Hematopoietic multipotent progenitor cell treated with erythropoietin and hydrocortisone succinate and interleukin-3 and kit ligand, for 8 days (in vitro differentiated cells): Measurements from ENCODE around the gene HGFAC.
A peak's percentile ranks its signal among the peaks of the same experiment; 100 is the strongest.
"Not testable (repeated sequence)": the region's sequence is repeated elsewhere in the genome, so short reads cannot be mapped to it uniquely, and the experiment has no call there.

Experiments used
- DNase-seq: peaks from one replicate; pipeline ENCODE4 v3.0.0-alpha.2; 2015

HGFAC gene

DNA sequence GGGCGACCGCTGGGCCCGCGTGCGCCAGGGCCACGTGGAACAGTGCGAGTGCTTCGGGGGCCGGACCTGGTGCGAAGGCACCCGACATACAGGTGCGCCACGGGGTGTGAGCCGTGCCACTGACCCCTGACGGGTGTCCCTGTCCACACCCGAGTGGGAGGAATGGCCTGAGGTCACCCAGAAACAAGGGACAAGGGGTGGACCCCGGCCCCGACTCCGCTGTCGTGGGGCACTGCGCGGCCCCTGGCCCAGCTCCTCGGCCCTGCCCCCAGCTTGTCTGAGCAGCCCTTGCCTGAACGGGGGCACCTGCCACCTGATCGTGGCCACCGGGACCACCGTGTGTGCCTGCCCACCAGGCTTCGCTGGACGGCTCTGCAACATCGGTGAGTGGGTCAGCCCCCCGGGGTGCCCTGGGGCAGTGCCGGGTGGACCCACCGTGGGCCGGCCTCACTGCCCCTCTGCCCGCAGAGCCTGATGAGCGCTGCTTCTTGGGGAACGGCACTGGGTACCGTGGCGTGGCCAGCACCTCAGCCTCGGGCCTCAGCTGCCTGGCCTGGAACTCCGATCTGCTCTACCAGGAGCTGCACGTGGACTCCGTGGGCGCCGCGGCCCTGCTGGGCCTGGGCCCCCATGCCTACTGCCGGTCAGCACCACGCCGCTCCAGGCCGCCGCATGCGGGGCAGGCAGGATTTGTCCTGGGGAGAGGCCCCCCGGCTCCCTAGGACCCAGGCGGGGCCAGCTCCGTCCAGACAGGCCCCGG, 2.8 kb downstream of the HGFAC start:
- no peak for DNase-seq

DNA sequence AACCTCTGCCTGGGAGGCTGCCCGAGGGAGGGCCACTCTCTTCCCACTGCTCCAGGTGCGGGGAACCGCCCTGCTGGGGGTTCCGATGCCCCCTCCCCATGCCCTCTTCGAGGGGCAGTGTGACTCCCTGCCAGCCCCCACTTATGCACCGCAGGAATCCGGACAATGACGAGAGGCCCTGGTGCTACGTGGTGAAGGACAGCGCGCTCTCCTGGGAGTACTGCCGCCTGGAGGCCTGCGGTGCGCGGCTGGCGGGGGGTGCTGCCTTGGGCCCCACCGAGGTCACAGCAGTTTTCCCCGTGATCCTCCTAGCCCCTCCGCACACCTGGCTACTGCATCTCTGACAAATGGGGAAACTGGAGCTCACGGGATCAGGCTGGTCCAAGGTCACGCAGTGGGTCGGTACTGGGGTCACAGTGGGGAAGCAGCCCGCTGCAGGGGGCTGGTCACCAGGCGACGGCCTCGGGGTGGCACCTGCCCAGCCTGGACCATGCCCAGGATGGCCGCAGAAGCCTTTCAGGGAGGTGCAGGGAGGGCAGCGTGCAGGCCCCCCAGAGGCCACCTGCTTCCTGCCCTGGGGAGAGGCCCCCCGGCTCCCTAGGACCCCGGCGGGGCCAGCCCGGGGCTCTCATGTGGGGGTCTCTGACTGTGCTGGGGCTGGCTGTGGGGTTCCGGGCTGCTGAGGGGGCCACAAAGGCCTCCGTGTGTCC, 3.5 kb downstream of the HGFAC start:
- no peak for DNase-seq

DNA sequence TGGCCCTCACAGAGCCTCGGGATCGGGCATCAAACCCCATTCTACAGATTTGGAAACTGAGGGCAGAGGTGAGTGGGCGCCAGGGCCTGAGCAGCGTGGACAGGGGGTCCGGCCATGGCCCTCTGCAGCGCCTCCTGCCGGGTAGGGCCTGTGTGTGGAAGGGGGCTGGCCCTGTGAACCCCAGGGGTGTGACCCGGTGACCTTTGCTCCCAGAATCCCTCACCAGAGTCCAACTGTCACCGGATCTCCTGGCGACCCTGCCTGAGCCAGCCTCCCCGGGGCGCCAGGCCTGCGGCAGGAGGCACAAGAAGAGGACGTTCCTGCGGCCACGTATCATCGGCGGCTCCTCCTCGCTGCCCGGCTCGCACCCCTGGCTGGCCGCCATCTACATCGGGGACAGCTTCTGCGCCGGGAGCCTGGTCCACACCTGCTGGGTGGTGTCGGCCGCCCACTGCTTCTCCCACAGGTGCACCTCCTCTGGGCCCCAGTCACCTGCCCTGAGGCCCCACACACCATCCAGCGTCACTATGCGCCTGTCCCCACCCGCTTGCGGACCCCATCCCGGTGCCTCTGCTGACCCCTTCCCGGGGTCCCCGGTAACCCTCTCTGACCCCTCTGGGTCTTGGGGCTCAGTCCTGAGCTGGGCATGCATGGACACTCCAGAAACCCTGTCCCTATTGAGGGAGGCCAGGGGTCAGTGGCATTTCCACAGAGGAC, 4.2 kb downstream of the HGFAC start:
- DNase-seq, result no peak

DNA sequence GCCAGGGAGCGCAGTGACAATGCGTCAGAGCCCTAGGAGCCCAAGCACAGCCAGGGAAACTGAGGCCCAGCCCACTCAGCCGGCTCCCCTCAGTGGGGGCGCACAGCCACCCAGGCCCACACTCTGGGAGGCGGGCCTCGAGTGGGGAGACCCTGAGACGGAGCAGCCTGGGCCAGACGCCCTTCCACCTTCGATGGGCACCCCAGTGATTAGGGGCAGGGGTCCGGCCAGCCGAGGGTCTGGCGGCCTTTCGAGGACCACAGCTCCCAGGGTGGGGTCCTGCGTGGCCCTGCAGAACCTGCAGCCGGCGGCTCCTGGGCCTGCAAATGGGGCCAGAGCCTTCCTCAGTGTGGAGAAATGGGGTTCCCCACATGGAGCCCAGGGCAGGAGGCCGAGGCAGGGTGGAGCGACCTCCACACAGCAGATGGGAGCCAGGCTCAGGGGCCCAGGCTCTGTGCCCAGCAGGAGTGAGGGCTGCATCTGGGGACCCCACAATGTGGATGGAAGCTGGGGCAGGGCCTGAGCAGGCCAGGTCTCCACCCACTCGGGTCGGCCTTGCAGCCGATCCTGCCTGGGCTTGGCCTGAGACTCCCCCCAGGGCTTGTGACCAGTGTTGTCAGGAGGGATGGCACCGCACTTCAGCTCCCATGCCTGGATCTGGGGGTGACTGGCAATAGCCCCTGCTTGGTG, 5.0 kb downstream of the HGFAC start:
- no peak for DNase-seq

DNA sequence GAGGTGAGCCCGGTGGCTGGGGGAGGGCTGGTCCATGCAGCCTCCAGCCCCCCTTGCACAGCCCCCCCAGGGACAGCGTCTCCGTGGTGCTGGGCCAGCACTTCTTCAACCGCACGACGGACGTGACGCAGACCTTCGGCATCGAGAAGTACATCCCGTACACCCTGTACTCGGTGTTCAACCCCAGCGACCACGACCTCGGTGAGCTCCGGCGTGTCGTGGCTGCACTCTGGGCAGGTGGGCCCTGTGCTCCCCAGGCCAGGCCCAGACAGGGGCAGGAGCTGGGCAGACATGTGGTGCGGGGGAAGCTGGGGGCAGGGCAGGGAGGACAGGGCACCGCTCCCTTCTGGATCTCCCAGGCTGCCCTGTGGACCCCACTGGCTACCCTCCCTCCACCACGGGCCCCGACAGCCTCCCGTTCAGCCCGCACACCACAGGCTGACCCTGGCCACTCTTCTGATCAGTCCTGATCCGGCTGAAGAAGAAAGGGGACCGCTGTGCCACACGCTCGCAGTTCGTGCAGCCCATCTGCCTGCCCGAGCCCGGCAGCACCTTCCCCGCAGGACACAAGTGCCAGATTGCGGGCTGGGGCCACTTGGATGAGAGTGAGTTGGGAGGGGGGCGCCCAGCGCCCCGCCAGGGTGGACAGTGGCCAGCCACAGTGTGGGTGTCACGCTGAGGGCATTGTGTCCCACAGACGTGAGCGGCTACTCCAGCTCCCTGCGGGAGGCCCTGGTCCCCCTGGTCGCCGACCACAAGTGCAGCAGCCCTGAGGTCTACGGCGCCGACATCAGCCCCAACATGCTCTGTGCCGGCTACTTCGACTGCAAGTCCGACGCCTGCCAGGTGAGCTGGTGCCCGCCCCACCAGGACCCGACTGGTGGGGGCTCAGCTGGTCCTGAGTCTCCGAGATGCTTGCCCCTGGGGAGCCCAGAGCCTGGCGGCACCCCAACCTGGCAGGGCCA, 5.9 kb downstream of the HGFAC start:
- DNase-seq, result no peak

DNA sequence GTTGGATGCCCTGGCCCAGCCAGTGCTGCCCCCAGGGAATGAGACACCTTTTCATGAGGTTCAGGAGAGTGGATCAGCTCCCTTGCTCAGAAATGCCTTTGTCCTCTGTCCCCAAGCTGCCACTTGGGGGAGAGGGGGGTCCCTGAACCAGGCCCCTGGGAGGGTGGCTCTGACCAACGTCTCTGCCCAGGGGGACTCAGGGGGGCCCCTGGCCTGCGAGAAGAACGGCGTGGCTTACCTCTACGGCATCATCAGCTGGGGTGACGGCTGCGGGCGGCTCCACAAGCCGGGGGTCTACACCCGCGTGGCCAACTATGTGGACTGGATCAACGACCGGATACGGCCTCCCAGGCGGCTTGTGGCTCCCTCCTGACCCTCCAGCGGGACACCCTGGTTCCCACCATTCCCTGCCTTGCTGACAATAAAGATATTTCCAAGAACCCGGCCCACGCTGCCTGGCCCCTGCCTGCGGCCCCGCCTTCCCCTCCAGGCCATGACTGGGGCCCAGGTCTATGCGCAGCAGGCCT, 7.3 kb downstream of the HGFAC start:
- DNase-seq, result no peak

DNA sequence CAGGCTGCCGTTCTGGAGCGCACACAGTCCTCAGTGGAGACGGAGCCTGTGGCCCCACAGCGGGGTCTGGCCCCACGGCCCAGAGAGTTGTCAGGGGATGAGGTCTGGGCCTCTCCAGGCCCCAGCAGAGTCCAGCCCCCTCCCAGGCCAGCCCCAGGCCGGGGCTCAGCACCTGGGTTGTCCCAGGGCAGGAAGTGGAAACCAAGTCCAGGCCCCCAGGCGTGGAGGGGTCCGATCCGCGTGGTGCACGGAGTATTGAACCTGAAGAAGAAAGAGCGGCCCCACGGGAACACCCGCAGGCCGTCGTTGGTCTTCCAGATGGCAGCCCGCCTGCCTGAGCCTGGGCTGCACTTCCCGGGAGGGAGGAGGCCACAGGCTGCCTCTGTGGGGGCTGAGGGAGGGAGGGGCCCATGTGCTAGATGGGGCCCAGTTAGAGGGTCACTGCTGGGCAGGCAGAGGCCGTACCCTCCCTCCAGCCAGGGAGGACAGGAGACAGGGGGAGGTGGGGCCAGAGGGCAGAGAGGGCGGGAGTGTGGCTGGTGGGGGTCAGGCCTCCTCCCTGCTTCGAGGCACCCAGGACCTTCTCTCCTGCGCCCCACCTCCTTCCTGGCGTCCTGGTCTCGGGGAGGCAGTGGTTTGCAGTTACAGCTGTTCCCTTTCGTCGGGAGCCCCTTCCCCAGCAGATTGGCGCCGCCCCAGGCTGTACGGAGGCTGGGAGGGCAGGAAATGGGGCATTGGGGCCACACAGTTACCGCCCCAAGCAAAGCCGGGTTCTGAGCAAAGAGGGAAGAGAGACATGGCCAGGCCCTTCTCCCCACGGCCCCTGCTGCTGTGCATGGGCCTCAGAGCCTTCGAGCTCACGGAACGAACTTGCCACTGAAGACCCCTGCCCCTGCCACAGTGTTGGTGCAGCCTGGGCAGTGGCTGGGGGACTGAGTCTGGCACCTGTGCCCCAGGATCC, 8.1 kb downstream of the HGFAC start:
- DNase-seq, result no peak

DNA sequence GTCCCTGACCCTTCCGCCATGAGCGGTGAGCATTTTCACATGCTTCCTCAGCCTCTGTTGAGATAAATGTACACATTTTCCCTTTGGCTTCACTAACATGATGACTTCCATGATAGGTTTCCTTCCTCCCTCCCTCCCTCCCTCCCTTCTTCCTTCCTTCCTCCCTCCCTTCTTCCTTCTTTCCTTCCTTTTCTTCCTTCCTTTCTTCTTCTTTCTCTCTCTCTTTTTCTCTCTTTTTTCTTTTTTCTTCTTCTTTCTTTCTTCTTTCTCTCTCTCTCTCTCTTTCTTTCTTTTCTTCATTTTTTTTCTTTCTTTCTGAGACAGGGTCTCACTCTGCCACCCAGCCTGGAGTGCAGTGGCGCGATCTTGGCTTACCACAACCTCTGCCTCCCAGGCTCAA, 8.9 kb downstream of the HGFAC start:
- DNase-seq, result no peak

DNA sequence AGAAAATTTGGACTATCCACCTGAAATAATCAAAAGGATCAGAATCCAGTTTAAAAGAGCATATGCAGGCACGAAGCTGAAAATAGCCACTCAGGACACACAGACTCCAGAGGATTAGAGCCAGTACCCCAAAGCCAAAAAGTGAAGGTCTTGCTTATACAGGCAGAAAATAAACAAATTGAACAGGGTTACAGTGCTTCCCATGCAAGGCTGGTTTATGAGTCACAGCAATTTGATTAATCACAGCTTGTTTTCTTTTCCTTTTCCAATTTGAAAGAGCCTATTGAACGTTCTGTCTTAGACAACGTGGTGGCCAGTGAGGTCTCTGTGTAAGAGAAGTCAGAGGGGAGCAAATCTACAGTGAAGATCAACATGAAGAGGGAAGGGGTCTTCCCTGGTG, 10.2 kb downstream of the HGFAC start:
- DNase-seq, result no peak

DNA sequence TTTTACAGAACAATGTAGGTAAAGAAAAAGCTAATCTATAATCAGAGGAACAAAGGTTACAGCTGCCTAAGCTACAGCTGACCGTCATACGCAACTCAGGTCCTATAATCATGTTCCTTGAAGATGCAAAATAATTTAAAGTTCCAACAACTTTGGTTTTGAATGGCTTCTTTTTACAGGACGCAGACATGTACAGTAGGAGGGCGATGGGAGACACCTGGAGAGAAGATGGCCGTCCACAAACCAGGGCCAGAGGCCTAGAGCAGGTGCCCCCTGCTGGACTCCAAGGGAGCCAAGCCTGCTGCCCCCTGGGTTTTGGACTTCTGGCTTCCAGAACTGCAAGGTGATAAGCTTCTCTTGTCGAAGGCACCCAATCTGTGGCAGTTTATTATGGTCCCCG, 10.6 kb downstream of the HGFAC start:
- peak; percentile 24 for DNase-seq

DNA sequence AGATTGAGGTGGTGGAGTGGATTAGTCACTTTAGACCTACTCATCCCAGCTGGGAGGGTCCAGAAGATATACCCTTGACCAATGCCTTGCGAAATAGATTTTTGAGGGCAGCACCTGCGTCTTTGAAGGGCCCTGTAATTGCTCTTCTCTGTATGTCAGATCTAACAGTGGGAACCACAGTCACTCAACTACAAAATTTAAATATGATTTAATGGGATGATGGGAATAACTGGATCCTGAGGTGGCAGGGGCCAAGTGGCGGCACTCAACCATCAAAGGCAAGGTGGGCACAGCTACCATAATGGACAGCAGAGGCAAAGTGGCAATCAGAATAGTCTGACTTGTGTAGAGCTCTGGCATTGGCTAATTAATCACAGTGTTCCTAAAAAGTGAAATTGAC, 13.8 kb downstream of the HGFAC start:
- not testable (repeated sequence) for DNase-seq

DNA sequence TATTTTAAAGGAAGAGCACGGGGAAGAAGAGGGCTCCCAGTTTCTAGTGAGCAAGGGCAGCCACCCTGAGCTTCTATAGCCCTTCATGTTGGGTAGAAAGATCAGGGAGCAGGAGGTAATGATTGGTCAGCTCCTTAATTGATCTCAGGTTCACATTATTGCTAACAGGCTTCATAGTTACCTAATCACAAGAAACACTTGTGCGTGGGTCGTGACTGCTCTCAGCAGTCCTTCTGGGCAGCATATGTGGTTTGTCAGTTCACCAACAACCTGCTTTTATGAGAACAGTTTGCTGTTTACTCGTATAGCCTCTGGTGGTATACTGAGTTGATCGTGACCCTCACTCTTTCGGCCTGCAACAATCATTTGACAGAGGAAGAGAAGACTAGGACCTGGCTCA, 16.6 kb downstream of the HGFAC start:
- no peak for DNase-seq

DNA sequence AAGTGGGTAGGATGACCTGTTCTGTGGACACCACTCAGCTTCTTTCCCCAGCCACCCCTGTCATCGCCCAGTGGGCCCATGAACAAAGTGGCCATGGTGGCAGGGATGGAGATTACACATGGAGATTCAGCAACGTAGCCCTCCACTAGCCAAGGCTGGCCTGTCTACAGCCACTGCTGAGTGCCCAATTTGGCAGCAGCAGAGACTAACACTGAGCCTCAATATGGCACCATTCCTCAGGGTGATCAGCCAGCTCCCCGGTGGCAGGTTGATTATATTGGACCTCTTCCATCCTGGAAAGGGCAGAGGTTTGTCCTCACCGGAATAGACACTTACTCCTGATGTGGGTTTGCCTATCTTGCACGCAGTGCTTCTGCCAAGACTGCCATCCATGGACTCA, 17.4 kb downstream of the HGFAC start:
- not testable (repeated sequence) for DNase-seq

DNA sequence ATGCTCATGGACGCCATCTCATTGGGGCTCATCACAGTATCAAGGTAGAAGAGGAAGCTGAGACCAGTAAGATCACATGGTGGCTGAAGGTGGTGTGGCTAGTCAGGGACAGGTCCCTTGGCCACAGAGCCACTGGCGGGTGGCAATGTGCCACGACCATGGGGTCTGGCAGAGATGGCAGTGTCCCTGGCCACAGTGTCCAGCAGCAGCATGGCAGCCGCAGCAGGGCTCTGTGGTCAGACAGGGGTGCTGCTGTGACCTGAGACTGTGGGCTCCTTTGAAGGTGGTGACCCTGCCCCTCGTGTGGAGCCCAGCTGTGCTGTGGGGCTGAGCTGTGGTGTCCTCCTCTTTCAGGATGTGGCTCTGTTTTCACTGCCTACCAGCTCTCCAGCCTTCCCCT, 19.2 kb downstream of the HGFAC start:
- DNase-seq, result no peak

DNA sequence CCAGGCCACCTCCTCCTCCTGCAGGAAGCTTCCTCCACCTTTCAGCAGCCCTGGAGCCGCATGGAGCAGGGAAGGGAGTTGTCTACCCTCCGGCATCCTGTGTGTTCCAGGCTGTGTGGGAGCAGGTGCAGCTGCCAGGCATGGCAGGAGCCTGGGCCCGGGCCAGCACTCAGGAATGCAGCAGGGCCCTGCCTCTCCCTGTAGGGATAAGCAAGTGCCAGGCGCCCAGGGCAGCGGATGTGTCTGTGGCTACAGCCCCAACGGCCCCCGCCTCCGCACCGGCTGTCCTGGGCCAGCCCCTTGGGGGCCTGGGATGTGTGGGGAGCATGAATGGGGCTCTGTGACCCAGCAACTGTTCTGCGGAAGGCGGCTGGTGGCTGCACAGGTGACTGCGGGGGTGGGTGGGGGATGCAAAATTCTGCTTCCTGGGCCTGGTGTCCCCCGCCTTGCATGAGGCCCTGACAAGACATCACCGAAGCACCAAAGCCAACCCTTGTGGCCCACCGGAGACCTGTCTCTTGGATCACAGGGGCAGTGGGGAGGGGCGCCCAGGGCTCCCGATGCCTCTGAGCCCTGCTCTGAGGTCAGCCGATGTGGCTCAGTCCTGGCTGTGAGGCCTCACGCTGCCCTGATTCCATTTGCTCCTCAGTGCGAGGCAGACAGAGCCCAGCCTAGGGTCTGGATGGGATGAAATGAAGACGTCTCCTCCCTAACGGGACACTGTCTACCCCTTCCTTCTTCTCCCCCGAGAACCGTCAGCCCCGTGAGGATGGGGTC, 19.9 kb downstream of the HGFAC start:
- no peak for DNase-seq

DNA sequence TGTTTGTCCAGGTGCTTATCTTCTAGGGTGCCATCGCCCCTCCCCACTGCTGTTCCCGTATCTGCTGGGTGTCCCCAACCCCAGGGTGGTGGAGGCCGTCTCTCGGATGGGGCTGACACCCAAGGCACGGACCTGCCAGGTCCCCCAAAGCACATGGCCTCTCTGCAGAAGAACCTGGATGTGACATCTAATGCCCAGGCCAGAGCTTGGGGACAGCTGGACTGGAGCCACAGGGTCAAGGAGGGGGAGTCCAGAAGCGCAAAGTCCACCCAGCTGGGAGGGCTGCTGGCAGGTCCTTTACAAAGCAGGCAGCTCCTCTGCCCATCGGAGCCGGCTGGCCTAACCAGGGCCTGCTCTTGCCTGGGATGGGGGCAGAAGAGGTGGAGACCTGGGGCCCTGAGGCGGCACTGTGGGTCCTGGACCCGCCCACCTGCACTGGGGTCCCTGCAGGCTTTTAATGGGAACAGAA, 20.6 kb downstream of the HGFAC start:
- no peak for DNase-seq

DNA sequence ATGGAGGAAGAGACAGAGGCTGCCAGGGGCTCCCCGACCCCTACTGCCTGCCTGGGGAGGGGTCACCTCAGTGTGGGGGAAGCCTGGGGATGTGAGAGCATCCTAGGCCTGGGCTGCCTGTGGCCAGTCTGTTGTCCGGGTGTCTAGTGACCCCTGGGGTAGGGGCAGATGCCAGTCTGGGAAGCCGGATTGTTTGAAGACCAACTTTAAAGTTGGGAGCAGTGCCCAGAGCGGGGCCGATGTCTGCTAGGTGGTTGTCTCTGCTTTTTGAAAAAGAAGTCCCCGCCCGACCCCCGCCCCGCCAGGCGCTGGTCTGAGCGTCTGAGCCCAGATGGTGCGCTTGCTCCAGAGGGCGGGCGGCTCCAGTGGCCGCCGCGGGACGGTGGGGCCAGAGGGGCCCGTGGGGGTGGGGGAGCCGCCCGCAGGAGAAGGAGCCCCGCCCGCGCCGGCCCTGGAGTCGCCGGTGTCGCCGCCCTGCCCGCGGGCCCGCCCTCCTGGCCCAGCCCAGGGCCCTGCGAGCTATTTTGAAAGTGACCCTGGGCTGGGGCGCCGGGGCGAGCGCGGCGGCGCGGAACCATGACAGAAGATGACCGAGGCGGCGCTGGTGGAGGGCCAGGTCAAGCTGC, 21.1 kb downstream of the HGFAC start, which contains the start of gene DOK7:
TSS of gene DOK7 (plus strand) at position 517 of the 626 bp plus-strand sequence. CDS start at position 587, 70 bp downstream.
- DNase-seq, result no peak

DNA sequence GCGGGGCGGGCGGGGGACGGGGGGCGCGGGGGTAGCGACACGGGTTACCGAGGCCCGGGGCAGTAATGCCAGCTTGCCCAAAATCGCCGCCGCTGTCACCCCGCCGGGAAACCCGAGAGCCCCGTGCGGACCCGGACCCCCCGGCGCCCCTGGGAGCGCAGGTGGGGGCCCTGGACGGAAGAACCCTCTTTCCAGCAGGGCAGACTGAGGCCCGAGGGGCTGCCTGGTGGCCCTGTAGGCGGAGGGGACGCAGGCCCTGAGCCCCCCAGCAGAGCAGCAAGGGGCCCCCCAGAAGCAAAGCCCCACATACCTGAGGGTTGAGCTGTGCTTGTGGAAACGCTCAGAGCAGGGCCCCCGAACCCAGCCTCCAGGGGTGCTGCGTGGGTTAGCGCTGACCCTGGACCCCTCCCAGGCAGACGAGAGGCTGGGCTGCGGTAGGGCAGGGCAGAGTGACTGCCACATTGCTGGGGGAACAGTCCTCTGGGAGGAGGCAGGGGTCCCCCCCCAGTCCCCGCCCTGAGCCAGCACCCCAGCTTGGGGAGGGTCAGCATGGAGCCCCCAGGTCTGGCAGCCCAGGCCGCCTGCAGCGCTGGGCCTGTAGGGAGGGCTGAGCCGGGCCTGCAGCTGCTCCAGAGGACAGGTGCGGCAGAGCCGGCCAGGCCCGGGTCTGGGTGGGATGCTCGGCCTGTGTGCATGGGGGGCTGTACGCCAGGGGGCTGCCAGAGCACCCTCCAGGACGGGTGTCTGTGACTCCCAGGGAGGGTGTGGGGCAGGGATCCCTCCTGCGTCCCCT, 22.0 kb downstream of the HGFAC start:
- DNase-seq, result no peak
